GM23338 (cell line): Measurements from ENCODE around the gene MTHFD2L. TPM values are rescaled to one million over a fixed set of nuclear protein-coding genes. Genes with fewer than 3 reads are reported as not detected.

Source experiments
- CREB1 ChIP-seq: fragments of 250-450 bp; sonication (Bioruptor Pico); IDR thresholded peaks from 2 replicates; pipeline ENCODE4 v1.5.0; 2020; ENCODE audit warnings: low read depth, mild to moderate bottlenecking, moderate library complexity
- CTCF ChIP-seq, 2 experiments: fragments of 200-600 bp in 1 of 2; sonication (generic) in 1 of 2; conservative IDR thresholded peaks; 2 replicates each; pipeline versions ENCODE4 v1.5.1 to v1.6.1; 2016 to 2017; ENCODE audit warnings: antibody characterized with exemption in 2 of 2, low read depth in 2 of 2, mild to moderate bottlenecking in 2 of 2, moderate library complexity in 1 of 2
- JUNB ChIP-seq: IDR thresholded peaks from one replicate; pipeline ENCODE4 v1.6.1; 2016; ENCODE audit warnings: antibody characterized with exemption; ENCODE audit not compliant: unreplicated experiment
- POLR2AphosphoS5 ChIP-seq: IDR thresholded peaks from 2 replicates; pipeline ENCODE4 v1.6.1; 2016; ENCODE audit warnings: antibody characterized with exemption, low read depth
- REST ChIP-seq: IDR thresholded peaks from one replicate; pipeline ENCODE4 v1.6.1; 2018; ENCODE audit warnings: antibody characterized with exemption; ENCODE audit not compliant: unreplicated experiment
- STAT1 ChIP-seq: IDR thresholded peaks from one replicate; pipeline ENCODE4 v1.6.1; 2016; ENCODE audit warnings: antibody characterized with exemption; ENCODE audit not compliant: unreplicated experiment
- ZNF114 ChIP-seq: fragments of 250-450 bp; sonication (Bioruptor Pico); IDR thresholded peaks from 2 replicates; pipeline ENCODE4 v1.5.0; 2020; ENCODE audit warnings: mild to moderate bottlenecking, moderate library complexity
- ZNF331 ChIP-seq: fragments of 250-450 bp; sonication (Bioruptor Pico); IDR thresholded peaks from 2 replicates; pipeline ENCODE4 v1.5.0; 2020; ENCODE audit warnings: low read depth, mild to moderate bottlenecking, moderate library complexity
- ZNF462 ChIP-seq: fragments of 250-450 bp; sonication (Bioruptor Pico); IDR thresholded peaks from 2 replicates; pipeline ENCODE4 v1.5.0; 2020; ENCODE audit warnings: mild to moderate bottlenecking, moderate library complexity
- polyA plus RNA-seq: library from polyadenylated mRNA; unstranded; fragments of >200 nt; fragmentation: Nextera tagmentation; extraction: Ambion mirVana; gene quantifications from 2 replicates; pipeline ENCODE4 v1.2.1, GENCODE V29; 2016
- total RNA-seq: library from RNA; depleted of rRNA; stranded (reverse); fragments of >200 nt; shearing (Covaris generic); gene quantifications from 2 replicates; pipeline ENCODE4 v1.2.3, GENCODE V29; 2014

MTHFD2L gene
- total and polyA plus RNA-seq, 2 experiments from 2014 or later: 24.4 to 35.7 TPM

GRCh38 chr4:74287164-74287563, 129.2 kb downstream of the MTHFD2L start (continued):
- TF ChIP-seq ZNF462 (no peak), STAT1 (no peak), CREB1 (CRISPR knock-in tag) (no peak), REST (no peak), ZNF331 (CRISPR knock-in tag) (no peak), POLR2AphosphoS5 (no peak), CTCF (conservative IDR thresholded peaks at IDR 0.05; ENCODE audit: low read depth in 2 of 2) (no peak), JUNB (no peak), ZNF114 (CRISPR knock-in tag) (no peak)
